ENCODE results near the gene ECE1. TPM values are rescaled to one million over a fixed set of nuclear protein-coding genes. Genes with fewer than 3 reads are reported as not detected.

The ECE1 gene
- total RNA-seq, 1 experiment from 2014 or later: 101 TPM

- no peak for DNase-seq
- CTCF ChIA-PET: interaction anchor here (0.6 to 0.8 kb wide), 3 partner anchors 10 to 26 kb away, joined by 3 to 6 read pairs (median 3); no protein-coding TSS in a partner anchor
- Mint-ChIP-seq H3K27me3 (ENCODE audit: unreplicated experiment) (no peaks in the 10 kb centered on the region), H3K9me3 (ENCODE audit: low read depth, unreplicated experiment) (no peaks in the 10 kb centered on the region), H3K4me3 (ENCODE audit: low read depth, unreplicated experiment) (no peak overlapping the region), H3K4me1 (ENCODE audit: low read depth, unreplicated experiment) (peaks cover 17% of the 10 kb centered on the region), H3K36me3 (ENCODE audit: insufficient read depth, unreplicated experiment) (no peaks in the 10 kb centered on the region), H3K27ac (ENCODE audit: unreplicated experiment) (no peak overlapping the region)
- intact Hi-C loops (cut with micrococcal nuclease; ENCODE audit: unreplicated experiment): no loop called here
- BruUV-seq (replicated peaks): no TSS peak
- TF ChIP-seq CTCF (IDR thresholded peaks at IDR 0.05; ENCODE audit: unreplicated experiment): no peak
Measured at GRCh38 chr1:21307663-21308305, 17.5 kb upstream of the ECE1 start.

GRCh38 chr1:21307210-21307609, 16.9 kb upstream of the ECE1 start:
- intact Hi-C loops (cut with micrococcal nuclease; ENCODE audit: unreplicated experiment): no loop called here
- H3K4me3 Mint-ChIP-seq (ENCODE audit: low read depth, unreplicated experiment): no peak overlapping the region
- CTCF ChIA-PET: interaction anchor here (0.6 to 0.8 kb wide), 2 partner anchors 10 to 27 kb away, joined by 3 read pairs; no protein-coding TSS in a partner anchor

GRCh38 chr1:21305900-21306189, 15.6 kb upstream of the ECE1 start:
- no peak for DNase-seq
- H3K9me3 Mint-ChIP-seq (ENCODE audit: low read depth, unreplicated experiment): no peaks in the 10 kb centered on the region
- H3K4me3 Mint-ChIP-seq (ENCODE audit: low read depth, unreplicated experiment): no peak overlapping the region
- BruUV-seq (replicated peaks): no TSS peak
- no peak for TF ChIP-seq CTCF (IDR thresholded peaks at IDR 0.05; ENCODE audit: unreplicated experiment)
- intact Hi-C loops (cut with micrococcal nuclease; ENCODE audit: unreplicated experiment): no loop called here
- H3K36me3 Mint-ChIP-seq (ENCODE audit: insufficient read depth, unreplicated experiment): no peaks in the 10 kb centered on the region
- CTCF ChIA-PET: no interaction called here
- peaks cover 15% of the 10 kb centered on the region for H3K4me1 Mint-ChIP-seq (ENCODE audit: low read depth, unreplicated experiment)
- H3K27me3 Mint-ChIP-seq (ENCODE audit: unreplicated experiment): no peaks in the 10 kb centered on the region
- H3K27ac Mint-ChIP-seq (ENCODE audit: unreplicated experiment): no peak overlapping the region

More at GRCh38 chr1:21307210-21307609, 16.9 kb upstream of the ECE1 start:
- Mint-ChIP-seq H3K9me3 (ENCODE audit: low read depth, unreplicated experiment) (no peaks in the 10 kb centered on the region), H3K4me1 (ENCODE audit: low read depth, unreplicated experiment) (peaks cover 20% of the 10 kb centered on the region), H3K27me3 (ENCODE audit: unreplicated experiment) (no peaks in the 10 kb centered on the region), H3K36me3 (ENCODE audit: insufficient read depth, unreplicated experiment) (no peaks in the 10 kb centered on the region), H3K27ac (ENCODE audit: unreplicated experiment) (no peak overlapping the region)
- no peak for DNase-seq
- no TSS peak for BruUV-seq (replicated peaks)
- no peak for TF ChIP-seq CTCF (IDR thresholded peaks at IDR 0.05; ENCODE audit: unreplicated experiment)

GRCh38 chr1:21305155-21305899, 15.1 kb upstream of the ECE1 start:
- peaks cover 9% of the 10 kb centered on the region for H3K4me1 Mint-ChIP-seq (ENCODE audit: low read depth, unreplicated experiment)
- no peak overlapping the region for H3K27ac Mint-ChIP-seq (ENCODE audit: unreplicated experiment)
- no TSS peak for BruUV-seq (replicated peaks)
- no peaks in the 10 kb centered on the region for H3K36me3 Mint-ChIP-seq (ENCODE audit: insufficient read depth, unreplicated experiment)
- no peak for DNase-seq
- H3K4me3 Mint-ChIP-seq (ENCODE audit: low read depth, unreplicated experiment): no peak overlapping the region
- no peaks in the 10 kb centered on the region for H3K9me3 Mint-ChIP-seq (ENCODE audit: low read depth, unreplicated experiment)
- CTCF ChIA-PET: no interaction called here
- intact Hi-C loops (cut with micrococcal nuclease; ENCODE audit: unreplicated experiment): no loop called here
- H3K27me3 Mint-ChIP-seq (ENCODE audit: unreplicated experiment): no peaks in the 10 kb centered on the region
- TF ChIP-seq CTCF (IDR thresholded peaks at IDR 0.05; ENCODE audit: unreplicated experiment): no peak
